HG03521 (cell line): Measurements from ENCODE around the gene SELPLG.
"Not testable (repeated sequence)": the region's sequence is repeated elsewhere in the genome, so short reads cannot be mapped to it uniquely, and the experiment has no call there.

ENCODE experiments used
- ATAC-seq: cut with Tn5 transposase; IDR thresholded peaks from one replicate; pipeline ENCODE4 v1.9.1; 2021; ENCODE audit warnings: mild to moderate bottlenecking, moderate library complexity; ENCODE audit not compliant: unreplicated experiment

Gene SELPLG

GRCh38 chr12:108620236-108620879 is 13.3 kb downstream of the SELPLG start:
- ATAC-seq = no peak

- no peak for ATAC-seq
These were observed 14.1 kb downstream of the SELPLG start for GRCh38 chr12:108619369-108620160.

GRCh38 chr12:108618953-108619274 is 14.8 kb downstream of the SELPLG start:
- ATAC-seq = not testable (repeated sequence)

- ATAC-seq = peak; percentile 47
These were observed 15.4 kb downstream of the SELPLG start for GRCh38 chr12:108618079-108618952.

GRCh38 chr12:108616941-108617858 is 16.5 kb downstream of the SELPLG start:
- peak; percentile 78 for ATAC-seq

- no peak for ATAC-seq
These were observed 17.3 kb downstream of the SELPLG start for GRCh38 chr12:108616359-108616758.

GRCh38 chr12:108615918-108616317 is 17.8 kb downstream of the SELPLG start:
- no peak for ATAC-seq

GRCh38 chr12:108614639-108615038 is 19.1 kb downstream of the SELPLG start:
- ATAC-seq = no peak

GRCh38 chr12:108614041-108614440 is 19.7 kb downstream of the SELPLG start:
- no peak for ATAC-seq

GRCh38 chr12:108613548-108613947 is 20.1 kb downstream of the SELPLG start:
- ATAC-seq = no peak

GRCh38 chr12:108612788-108613282 is 20.9 kb downstream of the SELPLG start:
- no peak for ATAC-seq

- no peak for ATAC-seq
These were observed 21.7 kb downstream of the SELPLG start for GRCh38 chr12:108611884-108612415.

- no peak for ATAC-seq
These were observed 22.7 kb downstream of the SELPLG start for GRCh38 chr12:108610856-108611605.

- ATAC-seq = no peak
These were observed 23.3 kb downstream of the SELPLG start for GRCh38 chr12:108610336-108610815.

- ATAC-seq = no peak
These were observed 24.0 kb downstream of the SELPLG start for GRCh38 chr12:108609537-108610335.

GRCh38 chr12:108608616-108609015 is 25.1 kb downstream of the SELPLG start:
- ATAC-seq = no peak

- no peak for ATAC-seq
These were observed 25.6 kb downstream of the SELPLG start for GRCh38 chr12:108607981-108608600.

GRCh38 chr12:108606492-108606891 is 27.2 kb downstream of the SELPLG start:
- ATAC-seq = no peak
